H1 (cell line): ENCODE data around the gene NME3. TPM values are rescaled to one million over a fixed set of nuclear protein-coding genes. Genes with fewer than 3 reads are reported as not detected.

Experiments used
- CTCF ChIA-PET: fragments of 300-600 bp; sonication (Branson Sonifier 250); formaldehyde crosslinking; loops from one replicate; lab custom pipeline; 2021; ENCODE audit not compliant: partially characterized antibody; lab: Charles Lee
- POLR2A ChIA-PET: fragments of 300-600 bp; sonication (Branson Sonifier 250); formaldehyde crosslinking; loops from one replicate; lab custom pipeline; 2021; ENCODE audit warnings: inconsistent platforms; ENCODE audit not compliant: partially characterized antibody; lab: Charles Lee
- DNase-seq, 2 experiments: peaks; one replicate each; pipeline versions ENCODE4 v3.0.0 to v3.0.0-alpha.2; 2010 to 2022; ENCODE audit warnings: low spot score in 2 of 2, low read depth in 1 of 2, mixed read lengths in 1 of 2
- FAIRE-seq: peaks from 2 replicates; lab custom pipeline; 2011; peaks lifted over from hg19 to GRCh38; lab: Jason Lieb, UNC
- H2AFZ ChIP-seq: 2 replicates; pipeline ENCODE4 v1.8.1; 2012; ENCODE audit warnings: low read length, inconsistent platforms
- H2AK5ac ChIP-seq: 2 replicates; pipeline ENCODE4 v1.6.1; 2013; ENCODE audit warnings: low read depth, low read length
- H2BK120ac ChIP-seq: replicated peaks from 2 replicates; pipeline ENCODE3; 2013; ENCODE audit warnings: low read depth, low read length, inconsistent platforms
- H2BK12ac ChIP-seq: 2 replicates; pipeline ENCODE4 v1.6.1; 2013; ENCODE audit warnings: low read depth, low read length
- H2BK15ac ChIP-seq: 2 replicates; pipeline ENCODE4 v1.6.1; 2013; ENCODE audit warnings: low read length
- H2BK20ac ChIP-seq: 2 replicates; pipeline ENCODE4 v1.6.1; 2013; ENCODE audit warnings: low read length
- H2BK5ac ChIP-seq: 2 replicates; pipeline ENCODE4 v1.6.1; 2013; ENCODE audit warnings: low read depth, low read length
- H3K14ac ChIP-seq: 2 replicates; pipeline ENCODE4 v1.6.1; 2013; ENCODE audit warnings: inconsistent platforms; ENCODE audit not compliant: insufficient read length
- H3K18ac ChIP-seq: 2 replicates; pipeline ENCODE4 v1.6.1; 2013; ENCODE audit warnings: low read length; ENCODE audit errors: extremely low read depth
- H3K23ac ChIP-seq: 2 replicates; pipeline ENCODE4 v1.6.1; 2013; ENCODE audit warnings: inconsistent platforms; ENCODE audit not compliant: insufficient read length
- H3K23me2 ChIP-seq: 2 replicates; pipeline ENCODE4 v1.6.1; 2013; ENCODE audit warnings: low read depth, low read length
- H3K27ac ChIP-seq: 2 replicates; pipeline ENCODE4 v1.6.1; 2011; ENCODE audit warnings: low read depth, low read length, inconsistent platforms
- H3K27me3 ChIP-seq, 4 experiments: replicated peaks in 1 of 4; 1 replicate in 1 of 4; 2 replicates in 3 of 4; pipeline versions ENCODE4 v1.6.1 to v1.8.1; 2011 to 2013; ENCODE audit warnings: low read length in 3 of 4, mild to moderate bottlenecking in 3 of 4, inconsistent platforms in 2 of 4, mixed read lengths in 2 of 4, moderate library complexity in 1 of 4; ENCODE audit not compliant: control insufficient read depth in 3 of 4, insufficient read depth in 3 of 4; ENCODE audit errors: extremely low read depth in 1 of 4
- H3K36me3 ChIP-seq, 4 experiments: 2 replicates each; pipeline versions ENCODE4 v1.6.1 to v1.8.1; 2011 to 2013; ENCODE audit warnings: mild to moderate bottlenecking in 4 of 4, low read length in 3 of 4, moderate library complexity in 2 of 4, control low read depth in 1 of 4, inconsistent platforms in 1 of 4; ENCODE audit not compliant: insufficient read depth in 4 of 4, control insufficient read depth in 2 of 4
- H3K4ac ChIP-seq: replicated peaks from 2 replicates; pipeline ENCODE3; 2013; ENCODE audit warnings: low read length, low read depth, mixed read lengths, inconsistent platforms; ENCODE audit not compliant: insufficient read length
- H3K4me1 ChIP-seq, 4 experiments: replicated peaks in 1 of 4; 1 replicate in 1 of 4; 2 replicates in 3 of 4; pipeline versions ENCODE4 v1.6.1 to v1.8.1; 2011 to 2013; ENCODE audit warnings: low read length in 3 of 4, inconsistent platforms in 2 of 4, mixed read lengths in 1 of 4; ENCODE audit not compliant: insufficient read depth in 4 of 4, control insufficient read depth in 3 of 4
- H3K4me2 ChIP-seq, 2 experiments: 2 replicates each; pipeline versions ENCODE4 v1.6.1 to v1.8.1; 2011 to 2013; ENCODE audit warnings: low read depth in 2 of 2, low read length in 2 of 2, control low read depth in 1 of 2, inconsistent platforms in 1 of 2, mild to moderate bottlenecking in 1 of 2; ENCODE audit not compliant: insufficient read depth in 1 of 2
- H3K4me3 ChIP-seq, 4 experiments: fragments of 200-600, 300-600 bp in 1 of 4; sonication (generic), shearing (Covaris generic), sonication (Bioruptor Twin) in 1 of 4; 2 replicates each; pipeline versions ENCODE4 v1.5.1 to v1.8.1; 2011 to 2016; ENCODE audit warnings: low read length in 4 of 4, low read depth in 3 of 4, control low read depth in 2 of 4, inconsistent platforms in 2 of 4, mild to moderate bottlenecking in 2 of 4, mixed read lengths in 1 of 4, moderate library complexity in 1 of 4; ENCODE audit not compliant: insufficient read depth in 2 of 4; ENCODE audit errors: extremely low read depth in 1 of 4
- H3K56ac ChIP-seq: replicated peaks from 2 replicates; pipeline ENCODE3; 2013; ENCODE audit warnings: low read depth, mild to moderate bottlenecking, mixed read lengths, low read length, inconsistent platforms; ENCODE audit not compliant: insufficient read length
- H3K79me1 ChIP-seq: 2 replicates; pipeline ENCODE4 v1.6.1; 2013; ENCODE audit warnings: low read depth, low read length, control low read depth
- H3K79me2 ChIP-seq, 2 experiments: 2 replicates each; pipeline versions ENCODE4 v1.6.1 to v1.8.1; 2012 to 2013; ENCODE audit warnings: low read length in 2 of 2, mild to moderate bottlenecking in 2 of 2, inconsistent platforms in 1 of 2; ENCODE audit not compliant: insufficient read depth in 2 of 2, control insufficient read depth in 1 of 2
- H3K9ac ChIP-seq, 4 experiments: replicated peaks in 1 of 4; 1 replicate in 1 of 4; 2 replicates in 3 of 4; pipeline versions ENCODE4 v1.6.1 to v1.8.1; 2011 to 2013; ENCODE audit warnings: low read depth in 3 of 4, low read length in 3 of 4, control low read depth in 2 of 4, mild to moderate bottlenecking in 2 of 4, moderate library complexity in 2 of 4, inconsistent platforms in 1 of 4; ENCODE audit errors: extremely low read depth in 1 of 4
- H3K9me3 ChIP-seq, 2 experiments: 2 replicates each; pipeline versions ENCODE4 v1.6.1 to v1.8.1; 2012 to 2013; ENCODE audit warnings: mild to moderate bottlenecking in 2 of 2, moderate library complexity in 2 of 2, control low read depth in 1 of 2, inconsistent platforms in 1 of 2, low read depth in 1 of 2, low read length in 1 of 2, mixed read lengths in 1 of 2; ENCODE audit not compliant: insufficient read depth in 2 of 2
- H4K20me1 ChIP-seq, 2 experiments: replicated peaks in 1 of 2; 2 replicates each; pipeline versions ENCODE3 to v1.8.1; 2011 to 2013; ENCODE audit warnings: inconsistent platforms in 2 of 2, low read length in 2 of 2, mild to moderate bottlenecking in 1 of 2; ENCODE audit not compliant: insufficient read depth in 2 of 2, control insufficient read depth in 1 of 2
- H4K5ac ChIP-seq: 2 replicates; pipeline ENCODE4 v1.6.1; 2013; ENCODE audit warnings: low read length, low read depth, mixed read lengths, inconsistent platforms; ENCODE audit not compliant: insufficient read length
- H4K8ac ChIP-seq: 2 replicates; pipeline ENCODE4 v1.8.0; 2013; ENCODE audit warnings: mild to moderate bottlenecking, moderate library complexity, low read length, inconsistent platforms; ENCODE audit not compliant: insufficient read depth; ENCODE audit errors: extremely low read depth
- H4K91ac ChIP-seq: replicated peaks from 2 replicates; pipeline ENCODE3; 2013; ENCODE audit warnings: low read length, mixed read lengths, inconsistent platforms; ENCODE audit not compliant: insufficient read length
- CBX8 ChIP-seq: fragments of 300-800, 300-1000 bp; sonication (generic); IDR thresholded peaks from 2 replicates; pipeline ENCODE4 v1.7.1; 2016; ENCODE audit warnings: low read depth, low read length, borderline replicate concordance
- HDAC6 ChIP-seq: IDR thresholded peaks from one replicate; pipeline ENCODE4 v1.7.1; 2012; ENCODE audit warnings: low read depth, mild to moderate bottlenecking, inconsistent platforms, low read length, moderate library complexity
- PHF8 ChIP-seq: fragments of 200-600 bp; sonication (generic); conservative IDR thresholded peaks from 2 replicates; pipeline ENCODE4 v1.7.1; 2012; ENCODE audit warnings: low read depth, mild to moderate bottlenecking, inconsistent platforms, low read length, moderate library complexity
- POLR2A ChIP-seq, 2 experiments: IDR thresholded peaks; 1 replicate in 1 of 2; 2 replicates in 1 of 2; pipeline ENCODE4 v1.6.1; 2011; ENCODE audit warnings: low read depth in 2 of 2, low read length in 2 of 2, mild to moderate bottlenecking in 2 of 2; ENCODE audit errors: control extremely low read depth in 1 of 2
- POU5F1 ChIP-seq: IDR thresholded peaks from 2 replicates; pipeline ENCODE4 v1.6.1; 2011; ENCODE audit warnings: low read depth, mild to moderate bottlenecking, low read length, moderate library complexity
- SIN3A ChIP-seq, 2 experiments: IDR thresholded peaks in 1 of 2; conservative IDR thresholded peaks in 1 of 2; 2 replicates each; pipeline ENCODE4 v1.6.1; 2011 to 2012; ENCODE audit warnings: low read length in 2 of 2, improper control_type of control experiment in 1 of 2, low read depth in 1 of 2, mild to moderate bottlenecking in 1 of 2
- SIRT6 ChIP-seq: IDR thresholded peaks from one replicate; pipeline ENCODE4 v1.7.1; 2012; ENCODE audit warnings: low read length, inconsistent platforms
- SP4 ChIP-seq: IDR thresholded peaks from 2 replicates; pipeline ENCODE4 v1.6.1; 2012; ENCODE audit warnings: low read length, inconsistent platforms
- TAF7 ChIP-seq: optimal IDR thresholded peaks from 2 replicates; pipeline ENCODE3; 2011; ENCODE audit warnings: low read depth, mild to moderate bottlenecking, inconsistent platforms, low read length, moderate library complexity, borderline replicate concordance
- WGBS, 2 experiments: shearing (Covaris generic) in 1 of 2; methylation state at CpG; one replicate each; pipeline versions ENCODE4 v1.1.6 to v1.1.7; 2013 to 2015; ENCODE audit warnings: low lambda C conversion rate in 2 of 2, mixed read lengths in 2 of 2, inconsistent platforms in 1 of 2, low coverage in 1 of 2, missing lambda C conversion rate in 1 of 2; ENCODE audit not compliant: insufficient replicate concordance in 2 of 2, insufficient coverage in 1 of 2, insufficient read length in 1 of 2; ENCODE audit errors: extremely low coverage in 1 of 2, missing lambda C conversion rate in 1 of 2; 5-methylcytosine and 5-hydroxymethylcytosine counted together
- polyA plus RNA-seq, 7 experiments: library from polyadenylated mRNA; depleted of rRNA in 3 of 7; stranded (reverse) in 5 of 7; unstranded in 2 of 7; fragments of >200 nt in 5 of 7; fragments of 200-250 nt in 2 of 7; gene quantifications; 1 replicate in 5 of 7; 2 replicates in 1 of 7; 4 replicates in 1 of 7; pipeline versions ENCODE4 v1.2.1 to v1.2.3, GENCODE V29; 2011 to 2013; ENCODE audit warnings: missing spikeins in 2 of 7, mixed read lengths in 2 of 7
- total RNA-seq: library from RNA; stranded (reverse); fragmentation: NEBNext Ultra II Directional; extraction: Animal tissue kit (Norgen Biotek cat#: 25700); gene quantifications from 2 replicates; pipeline ENCODE4 v1.2.1, GENCODE V29; 2021
- TF ChIP-seq, protein P1 (sequence below): IDR thresholded peaks from 2 replicates; pipeline ENCODE4 v1.6.1; 2012; ENCODE audit warnings: inconsistent platforms

Gene NME3
- total and polyA plus RNA-seq, 2 of the 8 experiments (the other 6 are each of a cell fraction or from before 2014, with no cell fraction given): 72.5 to 163 TPM

DNA sequence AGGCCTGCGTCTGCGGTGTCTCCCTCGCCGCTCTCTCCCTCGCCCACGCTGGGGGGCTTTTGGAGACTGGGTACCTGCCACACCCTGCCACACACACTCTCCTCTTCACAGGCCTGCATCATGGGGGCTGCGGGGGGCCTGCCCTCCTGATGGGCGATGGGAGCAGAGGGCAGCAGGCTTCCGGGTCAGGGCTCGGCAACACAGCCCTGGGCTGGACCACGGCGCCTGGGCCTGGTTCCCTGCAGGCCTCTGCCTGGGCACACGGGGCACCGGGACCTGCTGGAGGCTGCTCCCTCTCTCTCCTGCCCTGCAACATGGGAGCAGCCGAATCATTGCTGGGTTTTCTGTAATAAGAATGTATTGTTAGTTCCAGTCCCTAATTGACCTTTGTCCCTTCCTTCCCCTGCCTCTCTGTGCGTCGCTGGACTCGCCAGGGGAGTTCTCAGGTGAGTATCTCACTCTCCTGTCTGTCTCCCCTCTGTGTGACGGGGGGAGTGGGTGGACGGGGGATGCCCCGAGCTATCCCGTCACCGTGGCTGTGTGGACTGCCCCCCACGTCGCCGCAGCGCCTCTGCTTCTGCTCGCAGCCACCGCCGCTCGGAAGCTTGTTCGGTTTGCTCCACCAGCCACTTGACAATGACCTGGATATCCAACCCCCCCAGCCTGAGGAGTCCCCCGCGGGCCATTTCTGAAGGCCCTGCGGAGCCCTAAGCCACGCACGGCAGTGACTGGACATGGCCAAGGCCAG, 13.5 kb downstream of the NME3 start:
- FAIRE-seq: no peak
- WGBS, 2 experiments: 92% methylated on average over 33 of the region's 37 CpGs; no CpG with 5 or more reads in 1 of the 2 experiments
- H3K18ac ChIP-seq: no peak overlapping the region
- H3K4me2 ChIP-seq: no peak overlapping the region
- H2BK20ac ChIP-seq: no peak overlapping the region
- no peak overlapping the region for H3K27ac ChIP-seq
- no peak overlapping the region for H2AFZ ChIP-seq
- CTCF ChIA-PET: interaction anchor here (0.6 to 1.2 kb wide), 4 partner anchors 16 to 265 kb away, joined by 3 to 4 read pairs (median 3); partner anchors contain the start of genes JPT2 and TELO2
- H3K56ac ChIP-seq: no peak overlapping the region
- H2BK15ac ChIP-seq: no peak overlapping the region
- no peak overlapping the region for H3K4ac ChIP-seq
- TF ChIP-seq SIN3A (conservative IDR thresholded peaks at IDR 0.05 in 1 of 2, IDR thresholded peaks at IDR 0.05 in 1 of 2; ENCODE audit: low read depth in 1 of 2, low read length in 2 of 2) (no peak), SIRT6 (no peak), POLR2A (IDR thresholded peaks at IDR 0.05; ENCODE audit: control extremely low read depth in 1 of 2, low read depth in 2 of 2, low read length in 2 of 2) (no peak), TAF7 (no peak), CBX8 (no peak), POU5F1 (no peak), HDAC6 (no peak), PHF8 (no peak), SP4 (no peak)
- TF ChIP-seq, protein P1, sequence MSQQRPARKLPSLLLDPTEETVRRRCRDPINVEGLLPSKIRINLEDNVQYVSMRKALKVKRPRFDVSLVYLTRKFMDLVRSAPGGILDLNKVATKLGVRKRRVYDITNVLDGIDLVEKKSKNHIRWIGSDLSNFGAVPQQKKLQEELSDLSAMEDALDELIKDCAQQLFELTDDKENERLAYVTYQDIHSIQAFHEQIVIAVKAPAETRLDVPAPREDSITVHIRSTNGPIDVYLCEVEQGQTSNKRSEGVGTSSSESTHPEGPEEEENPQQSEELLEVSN: no peak
- TF ChIP-seq, all 59 proteins: peak for 0
- Histone ChIP-seq H3K9ac (no peak overlapping the region), H4K20me1 (peaks cover 0 to 2% of the 10 kb centered on the region in 2 experiments), H3K79me1 (no peaks in the 10 kb centered on the region), H3K23ac (no peak overlapping the region), H3K36me3 (peaks cover 0 to 2% (median 0%) of the 10 kb centered on the region in 4 experiments; a peak in 2 of 8 replicates), H2AK5ac (no peak overlapping the region), H3K9me3 (no peaks in the 10 kb centered on the region; a peak in 1 of 4 replicates), H4K5ac (no peak overlapping the region), H3K4me3 (no peak overlapping the region), H2BK5ac (no peak overlapping the region), H3K23me2 (no peaks in the 10 kb centered on the region), H3K79me2 (no peaks in the 10 kb centered on the region), H2BK120ac (no peak overlapping the region), H4K8ac (no peak overlapping the region), H2BK12ac (no peak overlapping the region), H3K14ac (no peak overlapping the region), H3K4me1 (no peaks in the 10 kb centered on the region; a peak in 2 of 7 replicates), H3K27me3 (no peaks in the 10 kb centered on the region), H4K91ac (no peak overlapping the region)
- POLR2A ChIA-PET: interaction anchor here (0.9 to 3.4 kb wide), 4 partner anchors 10 to 12 kb away, joined by 3 to 29 read pairs (median 3); partner anchors contain the start of genes EME2, MRPS34 and NME3
- DNase-seq: no peak
